Right lobe of liver (tissue), 6 donors: ENCODE measurements around the gene SFXN3. TPM values are rescaled to one million over a fixed set of nuclear protein-coding genes. Genes with fewer than 3 reads are reported as not detected.

Experiments
- ATAC-seq, 4 donors: fragments of 200-7000 bp; cut with Tn5 transposase; one replicate each; pipeline ENCODE4 v1.9.1; 2020; ENCODE audit warnings: mild to moderate bottlenecking in 4 of 4, moderate library complexity in 4 of 4
- DNase-seq, 3 donors: peaks; one replicate each; pipeline ENCODE4 v3.0.0-alpha.2; 2020
- H3K27ac ChIP-seq, 3 donors: fragments of 200-600 bp; one replicate each; pipeline ENCODE4 v1.8.0; 2022
- H3K27me3 ChIP-seq, 2 donors: fragments of 200-600 bp; one replicate each; pipeline ENCODE4 v1.8.0; 2022
- H3K36me3 ChIP-seq, 4 donors: fragments of 200-600 bp; sonication (generic) in 1 of 4; one replicate each; pipeline versions ENCODE4 v1.5.1 to v1.8.0; 2017 to 2022; ENCODE audit warnings: control low read depth in 1 of 4
- H3K4me1 ChIP-seq, 4 donors: fragments of 200-600 bp; sonication (generic) in 1 of 4; one replicate each; pipeline versions ENCODE4 v1.5.1 to v1.8.0; 2017 to 2022; ENCODE audit warnings: control low read depth in 1 of 4
- H3K4me3 ChIP-seq, 3 donors: fragments of 200-600 bp; one replicate each; pipeline ENCODE4 v1.8.0; 2022
- H3K9me3 ChIP-seq, 4 donors: fragments of 200-600 bp; sonication (generic) in 1 of 4; one replicate each; pipeline versions ENCODE4 v1.5.1 to v1.8.0; 2017 to 2022; ENCODE audit warnings: control low read depth in 1 of 4
- CTCF ChIP-seq, 4 donors: fragments of 200-600 bp in 3 of 4; fragments of 450-650 bp in 1 of 4; IDR thresholded peaks; one replicate each; pipeline versions ENCODE4 v1.5.1 to v1.8.0; 2016 to 2022; ENCODE audit warnings: antibody characterized with exemption in 4 of 4, mild to moderate bottlenecking in 2 of 4
- POLR2A ChIP-seq: fragments of 450-650 bp; IDR thresholded peaks from one replicate; pipeline ENCODE4 v1.6.1; 2017; ENCODE audit warnings: antibody characterized with exemption, mild to moderate bottlenecking
- WGBS: methylation state at CpG from one replicate; pipeline ENCODE4 v1.1.6; 2018; ENCODE audit warnings: low coverage, low lambda C conversion rate; ENCODE audit not compliant: insufficient coverage; ENCODE audit errors: missing lambda C conversion rate; 5-methylcytosine and 5-hydroxymethylcytosine counted together
- intact Hi-C, 2 donors: fragments of 100-400 bp; cut with DNase I; formaldehyde crosslinking; loops; one replicate each; pipeline versions ENCODE4 v1.11.2 to v1.14.1; 2022
- total RNA-seq, 6 experiments: library from RNA; depleted of rRNA in 2 of 6; stranded (reverse); fragments of >200 nt in 2 of 6; fragmentation: NEBNext Ultra II Directional in 3 of 6; extraction: Animal tissue kit (Norgen Biotek cat#: 25700) in 3 of 6; gene quantifications; one replicate each; pipeline versions ENCODE4 v1.1.0 to v1.2.4, GENCODE V29; 2016 to 2023
- donor health status: DM: no; HTN: yes; CAD: no.
- donor health status: DM: no; HTN: no; CAD: no.
- donor health status: DM: no; HTN: no; CAD: no.
- donor health status: DM: no; HTN: yes; CAD: no.
- donor health status: DM: no; HTN: yes; CAD: no.

The SFXN3 gene
- total RNA-seq, 6 experiments from 2014 or later, result 4.0 to 17.0 (median 7.6) TPM

GRCh38 chr10:101040851-101041250 lies 9.8 kb downstream of the SFXN3 start:
- DNase-seq, result no peak
- Histone ChIP-seq H3K4me3 (no peak overlapping the region), H3K27ac (no peak overlapping the region), H3K36me3 (peaks cover 0 to 5% (median 1%) of the 10 kb centered on the region in 4 donors), H3K4me1 (peaks cover 0 to 12% (median 6%) of the 10 kb centered on the region in 4 donors), H3K27me3 (no peaks in the 10 kb centered on the region), H3K9me3 (no peaks in the 10 kb centered on the region)
- TF ChIP-seq POLR2A, result no peak
- no peak for TF ChIP-seq CTCF (IDR thresholded peaks at IDR 0.05)
- intact Hi-C loops, result no loop called here
- WGBS, result 33% methylated on average over 1 of the region's 2 CpGs
- no peak for ATAC-seq

GRCh38 chr10:101041252-101041761 lies 10.3 kb downstream of the SFXN3 start:
- Histone ChIP-seq H3K36me3 (peaks cover 0 to 5% (median 1%) of the 10 kb centered on the region in 4 donors), H3K4me1 (peaks cover 0 to 12% (median 6%) of the 10 kb centered on the region in 4 donors), H3K27me3 (no peaks in the 10 kb centered on the region), H3K9me3 (no peaks in the 10 kb centered on the region), H3K27ac (no peak overlapping the region), H3K4me3 (no peak overlapping the region)
- intact Hi-C loops, result no loop called here
- WGBS, result 0% methylated on average over 5 of the region's 6 CpGs
- no peak for TF ChIP-seq POLR2A
- TF ChIP-seq CTCF (IDR thresholded peaks at IDR 0.05), result peak; percentile 66 to 90 (median 88)
- DNase-seq, result peak in 2 of 3 donors; percentile 67 to 80
- ATAC-seq, result peak; percentile 65 to 71 (median 68)

- Histone ChIP-seq H3K4me3 (no peak overlapping the region), H3K9me3 (no peaks in the 10 kb centered on the region), H3K4me1 (peaks cover 0 to 12% (median 6%) of the 10 kb centered on the region in 4 donors), H3K36me3 (peaks cover 0 to 5% (median under 1%) of the 10 kb centered on the region in 4 donors), H3K27me3 (no peaks in the 10 kb centered on the region), H3K27ac (peak overlapping the region; percentile 53 to 77 (median 54))
- TF ChIP-seq POLR2A, result no peak
- TF ChIP-seq CTCF (IDR thresholded peaks at IDR 0.05), result no peak
- no peak for DNase-seq
- 66% methylated on average over 4 of the region's 4 CpGs for WGBS
- no peak for ATAC-seq
- intact Hi-C loops, result no loop called here
Observed at GRCh38 chr10:101042118-101042517, 11.1 kb downstream of the SFXN3 start.

GRCh38 chr10:101042667-101043362 lies 11.8 kb downstream of the SFXN3 start:
- DNase-seq (peak; percentile 98 to 99 (median 99)), ATAC-seq (peak; percentile 95 to 98 (median 96))
- intact Hi-C loops, result no loop called here
- Histone ChIP-seq H3K36me3 (no peaks in the 10 kb centered on the region), H3K9me3 (no peaks in the 10 kb centered on the region), H3K4me3 (peak overlapping the region; percentile 36 to 62 (median 48)), H3K27ac (peak overlapping the region; percentile 53 to 77 (median 54)), H3K4me1 (peaks cover 0 to 12% (median 6%) of the 10 kb centered on the region in 4 donors), H3K27me3 (peaks cover 0 to under 1% of the 10 kb centered on the region in 2 donors)
- TF ChIP-seq POLR2A (peak; percentile 57), CTCF (IDR thresholded peaks at IDR 0.05) (no peak)
- 2% methylated on average over 26 of the region's 40 CpGs for WGBS
